B cell (primary cell): ENCODE results near the gene LRRC49. TPM values are rescaled to one million over a fixed set of nuclear protein-coding genes. Genes with fewer than 3 reads are reported as not detected.

Experiments
- ATAC-seq: fragments of 200-7000 bp; cut with Tn5 transposase; one replicate; pipeline ENCODE4 v1.10.0; 2021; ENCODE audit warnings: low read depth, mild to moderate bottlenecking, moderate number of reproducible peaks, moderate library complexity
- CTCF ChIA-PET: fragments of 350-600 bp; sonication (Branson Sonifier 250); formaldehyde crosslinking; loops from one replicate; lab custom pipeline; 2021; ENCODE audit warnings: antibody characterized with exemption, inconsistent platforms; lab: Charles Lee
- POLR2A ChIA-PET: fragments of 350-600 bp; sonication (Branson Sonifier 250); formaldehyde crosslinking; loops from one replicate; lab custom pipeline; 2021; ENCODE audit warnings: antibody characterized with exemption; lab: Charles Lee
- DNase-seq: peaks from one replicate; pipeline ENCODE4 v3.0.0; 2013
- H2AFZ ChIP-seq: 2 replicates; pipeline ENCODE4 v1.6.1; 2012; ENCODE audit warnings: mild to moderate bottlenecking, low read depth, low read length; ENCODE audit not compliant: insufficient read depth, poor library complexity, severe bottlenecking
- H3K27ac ChIP-seq, 2 donors: 1 replicate in 1 of 2; 2 replicates in 1 of 2; pipeline ENCODE4 v1.5.1; 2012 to 2013; ENCODE audit warnings: low read length in 2 of 2, mild to moderate bottlenecking in 2 of 2, moderate library complexity in 1 of 2
- H3K27me3 ChIP-seq, 4 experiments: fragments of 200-600 bp in 1 of 4; sonication (generic) in 1 of 4; replicated peaks in 1 of 4; 1 replicate in 2 of 4; 2 replicates in 2 of 4; pipeline versions ENCODE4 v1.6.1 to v1.7.0; 2013 to 2016; ENCODE audit warnings: low read length in 3 of 4, mild to moderate bottlenecking in 2 of 4, mixed read lengths in 1 of 4, moderate library complexity in 1 of 4; ENCODE audit not compliant: insufficient read depth in 4 of 4, control insufficient read depth in 3 of 4; ENCODE audit errors: control extremely low read depth in 1 of 4
- H3K36me3 ChIP-seq, 2 experiments: replicated peaks in 1 of 2; 1 replicate in 1 of 2; 2 replicates in 1 of 2; pipeline versions ENCODE4 v1.6.1 to v1.7.1; 2013; ENCODE audit warnings: low read length in 1 of 2; ENCODE audit not compliant: insufficient read depth in 2 of 2, control insufficient read depth in 1 of 2; ENCODE audit errors: control extremely low read depth in 1 of 2, extremely low read depth in 1 of 2
- H3K4me1 ChIP-seq, 2 donors: fragments of 200-600 bp in 1 of 2; sonication (generic) in 1 of 2; 1 replicate in 1 of 2; 2 replicates in 1 of 2; pipeline versions ENCODE4 v1.5.1 to v1.6.1; 2013 to 2017; ENCODE audit warnings: low read length in 2 of 2; ENCODE audit not compliant: control insufficient read depth in 2 of 2, insufficient read depth in 2 of 2
- H3K4me2 ChIP-seq: replicated peaks from 2 replicates; pipeline ENCODE3; 2012; ENCODE audit warnings: mild to moderate bottlenecking, low read depth, low read length; ENCODE audit not compliant: poor library complexity, severe bottlenecking
- H3K4me3 ChIP-seq, 5 experiments: fragments of 200-600 bp in 1 of 5; sonication (generic) in 1 of 5; 1 replicate in 3 of 5; 2 replicates in 2 of 5; pipeline versions ENCODE4 v1.5.1 to v1.7.0; 2011 to 2016; ENCODE audit warnings: low read length in 4 of 5, mild to moderate bottlenecking in 4 of 5, low read depth in 2 of 5, control low read depth in 1 of 5, moderate library complexity in 1 of 5; ENCODE audit not compliant: insufficient read depth in 1 of 5; ENCODE audit errors: control extremely low read depth in 1 of 5, extremely low read depth in 1 of 5
- H3K79me2 ChIP-seq: fragments of 200-600 bp; sonication (generic); one replicate; pipeline ENCODE4 v1.6.0; 2016; ENCODE audit warnings: low read length; ENCODE audit not compliant: control insufficient read depth, insufficient read depth
- H3K9ac ChIP-seq: fragments of 200-600 bp; sonication (generic); 2 replicates; pipeline ENCODE4 v1.6.1; 2017; ENCODE audit warnings: mild to moderate bottlenecking, low read length, moderate library complexity
- H3K9me3 ChIP-seq, 3 donors: one replicate each; pipeline versions ENCODE4 v1.6.1 to v1.7.1; 2013; ENCODE audit warnings: low read length in 2 of 3; ENCODE audit not compliant: control insufficient read depth in 2 of 3, insufficient read depth in 1 of 3; ENCODE audit errors: control extremely low read depth in 1 of 3
- H4K20me1 ChIP-seq: 2 replicates; pipeline ENCODE4 v1.6.0; 2012; ENCODE audit warnings: mild to moderate bottlenecking, low read length; ENCODE audit not compliant: insufficient read depth, control insufficient read depth, poor library complexity, severe bottlenecking
- H3K27ac Mint-ChIP-seq: one replicate; pipeline ENCODE4 v1.8.0; 2021; ENCODE audit warnings: mixed read lengths
- H3K27me3 Mint-ChIP-seq: one replicate; pipeline ENCODE4 v1.8.0; 2021; ENCODE audit warnings: mixed read lengths
- H3K4me1 Mint-ChIP-seq: one replicate; pipeline ENCODE4 v1.8.0; 2021; ENCODE audit warnings: mixed read lengths
- H3K4me3 Mint-ChIP-seq: one replicate; pipeline ENCODE4 v1.8.0; 2021; ENCODE audit warnings: mixed read lengths
- H3K9me3 Mint-ChIP-seq: one replicate; pipeline ENCODE4 v1.8.0; 2022; ENCODE audit warnings: mixed read lengths; ENCODE audit not compliant: insufficient read depth
- EZH2 ChIP-seq: IDR thresholded peaks from 2 replicates; pipeline ENCODE4 v1.6.1; 2012; ENCODE audit warnings: borderline replicate concordance, low read depth, mild to moderate bottlenecking, moderate library complexity, low read length; ENCODE audit not compliant: insufficient read depth, poor library complexity, severe bottlenecking
- WGBS: methylation state at CpG from one replicate; pipeline ENCODE4 v1.1.5; 2013; ENCODE audit warnings: missing lambda C conversion rate; ENCODE audit not compliant: insufficient coverage; 5-methylcytosine and 5-hydroxymethylcytosine counted together
- intact Hi-C: fragments of 100-400 bp; cut with micrococcal nuclease; formaldehyde crosslinking; loops from one replicate; pipeline ENCODE4 v1.10.0; 2022
- polyA plus RNA-seq: library from polyadenylated mRNA; depleted of rRNA; stranded (reverse); fragments of >200 nt; gene quantifications from 2 replicates; pipeline ENCODE4 v1.2.3, GENCODE V29; 2012
- total RNA-seq, 2 donors: library from RNA; stranded (reverse); fragments of 120-200 nt in 1 of 2; gene quantifications; 1 replicate in 1 of 2; 2 replicates in 1 of 2; pipeline versions ENCODE4 v1.2.3 to v1.2.4, GENCODE V29; 2013 to 2022
- TF ChIP-seq, protein P1 (sequence below): fragments of 200-600 bp; IDR thresholded peaks from one replicate; pipeline ENCODE4 v1.8.0; 2022; ENCODE audit warnings: antibody characterized with exemption, mild to moderate bottlenecking

LRRC49 gene
- total and polyA plus RNA-seq, 2 donors (not counting 1 experiment from before 2014, with no cell fraction given) = 0.22 to 1.4 TPM

DNA sequence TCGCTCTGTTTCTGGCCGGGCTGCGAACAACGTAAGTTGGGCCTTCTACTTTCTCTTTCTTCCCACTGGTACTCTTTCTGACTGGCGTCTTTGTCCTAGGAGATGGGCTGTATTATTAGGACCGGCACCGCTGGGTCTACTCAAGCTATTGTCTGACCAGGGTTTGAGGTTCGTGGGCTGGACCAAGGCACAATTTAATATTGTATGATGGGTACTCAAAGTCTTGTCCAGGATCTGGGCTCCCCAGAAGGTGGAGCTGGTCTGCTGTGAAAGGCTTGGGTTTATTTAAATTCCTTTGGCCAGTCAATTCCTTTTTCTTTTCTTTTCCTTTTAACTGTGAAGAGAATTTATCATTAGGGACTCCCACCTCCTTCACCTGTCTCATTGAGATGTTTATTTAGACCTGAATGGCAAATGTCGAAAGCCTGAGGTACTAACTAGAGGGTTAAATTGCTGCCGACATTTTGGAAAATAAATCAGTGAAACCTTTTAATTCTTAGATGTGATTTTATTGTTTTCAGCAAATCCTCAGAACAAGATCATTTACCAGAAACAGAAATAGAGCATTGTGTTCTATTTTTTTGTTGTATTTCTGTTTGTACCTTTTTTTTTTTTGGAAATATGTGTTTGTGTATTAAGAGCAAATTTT is 410 bp downstream of the LRRC49 start:
- intact Hi-C loops = loop anchor here (10.0 kb wide), 1 partner anchor 608 kb away; no protein-coding TSS in a partner anchor
- no peak for DNase-seq
- H3K27me3 ChIP-seq = peaks cover 0 to 14% (median 8%) of the 10 kb centered on the region in 4 experiments
- H3K36me3 ChIP-seq = no peaks in the 10 kb centered on the region
- peak; percentile 18 for ATAC-seq
- peaks cover 17 to 19% of the 10 kb centered on the region in 2 donors for H3K4me1 ChIP-seq
- Mint-ChIP-seq H3K4me3 (peak overlapping the region; percentile 90), H3K9me3 (no peaks in the 10 kb centered on the region), H3K27ac (peak overlapping the region; percentile 69), H3K27me3 (peaks cover 33% of the 10 kb centered on the region), H3K4me1 (peaks cover 14% of the 10 kb centered on the region)
- 3% methylated on average over 5 of the region's 10 CpGs for WGBS
- H2AFZ ChIP-seq = peak overlapping the region; percentile 85
- peak overlapping the region; percentile 91 for H3K4me2 ChIP-seq
- peaks cover 0 to 14% (median 0%) of the 10 kb centered on the region in 3 donors for H3K9me3 ChIP-seq
- H4K20me1 ChIP-seq = no peaks in the 10 kb centered on the region
- peak overlapping the region; percentile 68 for H3K9ac ChIP-seq
- ChIA-PET CTCF (no interaction called here), POLR2A (interaction anchor here (1.0 kb wide), 1 partner anchor 1439 kb away, joined by 4 read pairs; no protein-coding TSS in a partner anchor)
- H3K79me2 ChIP-seq = no peaks in the 10 kb centered on the region
- no peak for TF ChIP-seq EZH2
- TF ChIP-seq, protein P1, sequence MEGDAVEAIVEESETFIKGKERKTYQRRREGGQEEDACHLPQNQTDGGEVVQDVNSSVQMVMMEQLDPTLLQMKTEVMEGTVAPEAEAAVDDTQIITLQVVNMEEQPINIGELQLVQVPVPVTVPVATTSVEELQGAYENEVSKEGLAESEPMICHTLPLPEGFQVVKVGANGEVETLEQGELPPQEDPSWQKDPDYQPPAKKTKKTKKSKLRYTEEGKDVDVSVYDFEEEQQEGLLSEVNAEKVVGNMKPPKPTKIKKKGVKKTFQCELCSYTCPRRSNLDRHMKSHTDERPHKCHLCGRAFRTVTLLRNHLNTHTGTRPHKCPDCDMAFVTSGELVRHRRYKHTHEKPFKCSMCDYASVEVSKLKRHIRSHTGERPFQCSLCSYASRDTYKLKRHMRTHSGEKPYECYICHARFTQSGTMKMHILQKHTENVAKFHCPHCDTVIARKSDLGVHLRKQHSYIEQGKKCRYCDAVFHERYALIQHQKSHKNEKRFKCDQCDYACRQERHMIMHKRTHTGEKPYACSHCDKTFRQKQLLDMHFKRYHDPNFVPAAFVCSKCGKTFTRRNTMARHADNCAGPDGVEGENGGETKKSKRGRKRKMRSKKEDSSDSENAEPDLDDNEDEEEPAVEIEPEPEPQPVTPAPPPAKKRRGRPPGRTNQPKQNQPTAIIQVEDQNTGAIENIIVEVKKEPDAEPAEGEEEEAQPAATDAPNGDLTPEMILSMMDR = no peak
- H3K4me3 ChIP-seq = peak overlapping the region; percentile 61 to 90 (median 67)
- H3K27ac ChIP-seq = no peak overlapping the region

DNA sequence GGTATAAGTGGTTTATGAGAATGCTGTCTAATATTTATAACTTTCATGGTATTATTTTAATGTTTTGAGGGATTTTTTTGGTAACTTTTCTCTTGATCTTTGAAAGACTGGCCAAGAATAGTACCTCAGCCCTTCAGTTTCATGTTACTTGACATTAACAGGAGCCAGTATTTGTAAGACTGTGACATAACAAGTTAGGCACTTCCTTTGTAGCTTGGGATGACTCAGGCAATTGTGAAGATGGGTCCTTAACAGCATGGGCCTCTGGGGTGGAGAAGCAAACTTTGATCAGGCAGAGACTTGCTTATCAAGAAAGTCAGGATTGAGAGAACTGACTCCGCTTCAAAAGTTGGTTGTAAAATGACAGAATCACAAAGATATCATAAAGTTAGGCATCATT is 9.5 kb downstream of the LRRC49 start:
- no peaks in the 10 kb centered on the region for H3K36me3 ChIP-seq
- no peak for ATAC-seq
- H4K20me1 ChIP-seq = no peaks in the 10 kb centered on the region
- no peaks in the 10 kb centered on the region for H3K4me1 ChIP-seq
- POLR2A ChIA-PET = no interaction called here
- intact Hi-C loops = no loop called here
- CTCF ChIA-PET = no interaction called here
- H3K27me3 ChIP-seq = peaks cover 0 to 1% (median 0%) of the 10 kb centered on the region in 4 experiments
- H3K4me3 Mint-ChIP-seq = no peak overlapping the region
- 86% methylated on average over 1 of the region's 1 CpG for WGBS
- H3K4me1 Mint-ChIP-seq = no peaks in the 10 kb centered on the region
- peaks cover 0 to 1% (median 0%) of the 10 kb centered on the region in 3 donors for H3K9me3 ChIP-seq
- no peak overlapping the region for H3K27ac Mint-ChIP-seq
- H3K27ac ChIP-seq = no peak overlapping the region
- no peak overlapping the region for H3K9ac ChIP-seq
- peaks cover 24% of the 10 kb centered on the region for H3K27me3 Mint-ChIP-seq
- no peak for DNase-seq
- H2AFZ ChIP-seq = no peak overlapping the region
- no peak overlapping the region for H3K4me2 ChIP-seq
- no peaks in the 10 kb centered on the region for H3K79me2 ChIP-seq
- no peaks in the 10 kb centered on the region for H3K9me3 Mint-ChIP-seq
- TF ChIP-seq EZH2 = no peak
- TF ChIP-seq, protein P1 = no peak
- no peak overlapping the region for H3K4me3 ChIP-seq
